H9 (cell line): ENCODE measurements around the gene PFKL. TPM values are rescaled to one million over a fixed set of nuclear protein-coding genes. Genes with fewer than 3 reads are reported as not detected.

ENCODE experiments used
- DNase-seq: peaks from one replicate; pipeline ENCODE4 v3.0.0-alpha.2; 2017
- H2AFZ ChIP-seq: one replicate; pipeline ENCODE4 v1.6.1; 2013; ENCODE audit warnings: mild to moderate bottlenecking, low read length, control low read depth, moderate library complexity
- H2AK5ac ChIP-seq: 2 replicates; pipeline ENCODE4 v1.6.1; 2013; ENCODE audit warnings: low read length, control low read depth, mixed read lengths; ENCODE audit not compliant: insufficient read length
- H2BK120ac ChIP-seq: one replicate; pipeline ENCODE4 v1.6.1; 2013; ENCODE audit warnings: low read depth, mild to moderate bottlenecking, low read length, control low read depth, inconsistent platforms; ENCODE audit not compliant: poor library complexity, severe bottlenecking
- H2BK12ac ChIP-seq: 2 replicates; pipeline ENCODE4 v1.6.1; 2013; ENCODE audit warnings: low read length, control low read depth, mixed read lengths, low read depth; ENCODE audit not compliant: insufficient read length
- H2BK15ac ChIP-seq: 2 replicates; pipeline ENCODE4 v1.6.1; 2013; ENCODE audit warnings: low read depth, low read length, control low read depth
- H2BK20ac ChIP-seq: one replicate; pipeline ENCODE4 v1.6.1; 2013; ENCODE audit warnings: low read depth, mild to moderate bottlenecking, low read length, control low read depth, inconsistent platforms; ENCODE audit not compliant: poor library complexity, severe bottlenecking
- H2BK5ac ChIP-seq: 2 replicates; pipeline ENCODE4 v1.6.1; 2013; ENCODE audit warnings: low read length, control low read depth, mixed read lengths; ENCODE audit not compliant: insufficient read length
- H3K14ac ChIP-seq: 2 replicates; pipeline ENCODE4 v1.6.1; 2013; ENCODE audit warnings: low read length, control low read depth; ENCODE audit not compliant: insufficient read depth
- H3K18ac ChIP-seq: 2 replicates; pipeline ENCODE4 v1.6.1; 2013; ENCODE audit warnings: low read depth, mild to moderate bottlenecking, mixed read lengths, low read length, control low read depth; ENCODE audit not compliant: insufficient read length
- H3K23ac ChIP-seq: 2 replicates; pipeline ENCODE4 v1.6.1; 2013; ENCODE audit warnings: low read length, control low read depth, mixed read lengths, low read depth; ENCODE audit not compliant: insufficient read length
- H3K23me2 ChIP-seq: 2 replicates; pipeline ENCODE4 v1.6.1; 2013; ENCODE audit warnings: low read depth, mild to moderate bottlenecking, mixed read lengths, low read length, control low read depth; ENCODE audit not compliant: insufficient read length, poor library complexity, severe bottlenecking
- H3K27ac ChIP-seq: 2 replicates; pipeline ENCODE4 v1.5.1; 2013; ENCODE audit warnings: low read length, control low read depth, mixed read lengths, low read depth; ENCODE audit not compliant: insufficient read length
- H3K27me3 ChIP-seq: 2 replicates; pipeline ENCODE4 v1.6.1; 2013; ENCODE audit warnings: low read length, control low read depth, inconsistent platforms; ENCODE audit not compliant: insufficient read depth
- H3K4ac ChIP-seq: 2 replicates; pipeline ENCODE4 v1.6.1; 2013; ENCODE audit warnings: low read depth, mild to moderate bottlenecking, control low read depth, inconsistent platforms, low read length, moderate library complexity
- H3K4me1 ChIP-seq: 2 replicates; pipeline ENCODE4 v1.6.1; 2013; ENCODE audit warnings: low read length, control low read depth, inconsistent platforms; ENCODE audit not compliant: insufficient read depth
- H3K4me2 ChIP-seq: 2 replicates; pipeline ENCODE4 v1.6.1; 2013; ENCODE audit warnings: low read length, control low read depth, mixed read lengths; ENCODE audit not compliant: insufficient read length, insufficient read depth
- H3K56ac ChIP-seq: 2 replicates; pipeline ENCODE4 v1.6.1; 2013; ENCODE audit warnings: low read depth, mild to moderate bottlenecking, mixed read lengths, low read length, control low read depth; ENCODE audit not compliant: insufficient read length
- H3K79me1 ChIP-seq: 2 replicates; pipeline ENCODE4 v1.6.1; 2013; ENCODE audit warnings: low read depth, mild to moderate bottlenecking, moderate library complexity, low read length, control low read depth, inconsistent platforms; ENCODE audit not compliant: insufficient read depth, poor library complexity, severe bottlenecking
- H3K79me2 ChIP-seq: 2 replicates; pipeline ENCODE4 v1.6.1; 2013; ENCODE audit warnings: low read length, control low read depth, inconsistent platforms; ENCODE audit not compliant: insufficient read depth
- H3K9ac ChIP-seq: 2 replicates; pipeline ENCODE4 v1.6.1; 2013; ENCODE audit warnings: low read length, control low read depth, mixed read lengths; ENCODE audit not compliant: insufficient read length; ENCODE audit errors: extremely low read depth
- H3K9me3 ChIP-seq: one replicate; pipeline ENCODE4 v1.6.1; 2013; ENCODE audit warnings: low read depth, low read length, inconsistent platforms; ENCODE audit not compliant: control insufficient read depth
- H3T11ph ChIP-seq: one replicate; pipeline ENCODE4 v1.6.1; 2013; ENCODE audit warnings: mild to moderate bottlenecking, low read length, control low read depth, inconsistent platforms
- H4K20me1 ChIP-seq: one replicate; pipeline ENCODE4 v1.6.1; 2013; ENCODE audit not compliant: control insufficient read depth, insufficient read length, insufficient read depth
- H4K5ac ChIP-seq: 2 replicates; pipeline ENCODE4 v1.6.1; 2013; ENCODE audit warnings: low read depth, mild to moderate bottlenecking, mixed read lengths, low read length, control low read depth; ENCODE audit not compliant: insufficient read length
- H4K8ac ChIP-seq: replicated peaks from 2 replicates; pipeline ENCODE4 v1.6.1; 2013; ENCODE audit warnings: low read length, control low read depth, mixed read lengths, low read depth; ENCODE audit not compliant: insufficient read length
- H4K91ac ChIP-seq: 2 replicates; pipeline ENCODE4 v1.6.1; 2013; ENCODE audit warnings: low read depth, mild to moderate bottlenecking, moderate library complexity, mixed read lengths, low read length, control low read depth; ENCODE audit not compliant: insufficient read length
- H3K27ac Mint-ChIP-seq, 3 experiments: 2 replicates in 2 of 3; 3 replicates in 1 of 3; pipeline ENCODE4 v1.8.0; 2020 to 2021; ENCODE audit warnings: mixed read lengths in 3 of 3, mild to moderate bottlenecking in 1 of 3, moderate library complexity in 1 of 3
- H3K27me3 Mint-ChIP-seq: 2 replicates; pipeline ENCODE4 v1.8.0; 2021; ENCODE audit warnings: low read depth, mild to moderate bottlenecking, moderate library complexity, mixed read lengths
- H3K36me3 Mint-ChIP-seq, 3 experiments: 2 replicates in 2 of 3; 3 replicates in 1 of 3; pipeline ENCODE4 v1.8.0; 2020 to 2021; ENCODE audit warnings: low read depth in 3 of 3, mixed read lengths in 3 of 3; ENCODE audit not compliant: insufficient read depth in 1 of 3
- H3K4me1 Mint-ChIP-seq, 2 experiments: 2 replicates each; pipeline ENCODE4 v1.8.0; 2020; ENCODE audit warnings: mixed read lengths in 2 of 2
- H3K4me3 Mint-ChIP-seq, 2 experiments: 2 replicates in 1 of 2; 3 replicates in 1 of 2; pipeline ENCODE4 v1.8.0; 2020 to 2021; ENCODE audit warnings: mild to moderate bottlenecking in 2 of 2, mixed read lengths in 2 of 2, moderate library complexity in 1 of 2
- H3K9me3 Mint-ChIP-seq, 2 experiments: 2 replicates in 1 of 2; 3 replicates in 1 of 2; pipeline ENCODE4 v1.8.0; 2020; ENCODE audit warnings: mild to moderate bottlenecking in 2 of 2, mixed read lengths in 2 of 2, moderate library complexity in 1 of 2
- CTCF ChIP-seq: fragments of 200-600 bp; sonication (generic); conservative IDR thresholded peaks from 3 replicates; pipeline ENCODE4 v1.8.0; 2021; ENCODE audit warnings: antibody characterized with exemption, mild to moderate bottlenecking
- WGBS: extraction: QIAGEN DNeasy Blood & Tissue Kit; methylation state at CpG from one replicate; pipeline ENCODE4 v1.1.7; 2013; ENCODE audit warnings: missing lambda C conversion rate, low lambda C conversion rate, mixed read lengths; ENCODE audit not compliant: insufficient read length; ENCODE audit errors: extremely low coverage; 5-methylcytosine and 5-hydroxymethylcytosine counted together
- total RNA-seq: library from RNA; stranded (reverse); gene quantifications from 2 replicates; pipeline ENCODE4 v1.2.1, GENCODE V29; 2021

PFKL gene
- total RNA-seq, 1 experiment from 2014 or later: 107 TPM

- H2BK5ac ChIP-seq: no peak overlapping the region
- Mint-ChIP-seq H3K27ac (no peak overlapping the region), H3K9me3 (no peaks in the 10 kb centered on the region), H3K4me1 (peaks cover 6 to 7% of the 10 kb centered on the region in 2 experiments), H3K27me3 (peaks cover 10% of the 10 kb centered on the region), H3K36me3 (no peaks in the 10 kb centered on the region; a peak in 1 of 7 replicates), H3K4me3 (no peak overlapping the region)
- no peaks in the 10 kb centered on the region for H3K23me2 ChIP-seq
- H2AK5ac ChIP-seq: no peak overlapping the region
- no peaks in the 10 kb centered on the region for H3K9me3 ChIP-seq
- no peak overlapping the region for H3K4me2 ChIP-seq
- no peak overlapping the region for H4K91ac ChIP-seq
- no peak overlapping the region for H2BK15ac ChIP-seq
- no peak overlapping the region for H3K23ac ChIP-seq
- no peak overlapping the region for H3K56ac ChIP-seq
- no peak for DNase-seq
- no peaks in the 10 kb centered on the region for H3K27me3 ChIP-seq
- TF ChIP-seq CTCF: no peak
- no peaks in the 10 kb centered on the region for H3K79me1 ChIP-seq
- no peak overlapping the region for H3K14ac ChIP-seq
- no peaks in the 10 kb centered on the region; the same call in 1 of the 2 replicates for H3K4me1 ChIP-seq
- H3K27ac ChIP-seq: no peak overlapping the region
- no peak overlapping the region for H2BK20ac ChIP-seq
- no peak overlapping the region for H3K4ac ChIP-seq
- no peak overlapping the region for H2AFZ ChIP-seq
- H3T11ph ChIP-seq: no peak overlapping the region
- H4K8ac ChIP-seq: no peak overlapping the region
- H3K9ac ChIP-seq: no peak overlapping the region
- no peaks in the 10 kb centered on the region for H4K20me1 ChIP-seq
- H3K18ac ChIP-seq: no peak overlapping the region
- no CpG with 5 or more reads among the region's 22 CpGs for WGBS
- H2BK12ac ChIP-seq: no peak overlapping the region
- H4K5ac ChIP-seq: no peak overlapping the region
- no peak overlapping the region for H2BK120ac ChIP-seq
- no peaks in the 10 kb centered on the region for H3K79me2 ChIP-seq
These were observed 40.7 kb upstream of the PFKL start for GRCh38 chr21:44259082-44259705.
